ENCODE data around the gene TMUB2.
A peak's percentile ranks its signal among the peaks of the same experiment; 100 is the strongest.

The TMUB2 gene

GRCh38 chr17:44176257-44176656 is 10.5 kb upstream of the TMUB2 start:
- FAIRE-seq (no peak), DNase-seq (ENCODE audit: insufficient read length, low spot score) (no peak)
- TF ChIP-seq POLR2A (IDR thresholded peaks at IDR 0.05; ENCODE audit: low read depth, low read length) (no peak), POLR2AphosphoS5 (IDR thresholded peaks at IDR 0.05; ENCODE audit: low read depth, low read length) (no peak), TAF1 (IDR thresholded peaks at IDR 0.05; ENCODE audit: low read depth, low read length) (no peak), POU2F2 (IDR thresholded peaks at IDR 0.05; ENCODE audit: low read depth, low read length) (no peak), PAX5 (IDR thresholded peaks at IDR 0.05; ENCODE audit: insufficient read depth, low read length, severe bottlenecking) (no peak), SPI1 (IDR thresholded peaks at IDR 0.05; ENCODE audit: low read depth, low read length) (no peak)

- DNase-seq (ENCODE audit: insufficient read length, low spot score), result no peak
- TF ChIP-seq POLR2A (IDR thresholded peaks at IDR 0.05; ENCODE audit: low read depth, low read length), result no peak
- no peak for TF ChIP-seq POLR2AphosphoS5 (IDR thresholded peaks at IDR 0.05; ENCODE audit: low read depth, low read length)
- no peak for TF ChIP-seq TAF1 (IDR thresholded peaks at IDR 0.05; ENCODE audit: low read depth, low read length)
- TF ChIP-seq POU2F2 (IDR thresholded peaks at IDR 0.05; ENCODE audit: low read depth, low read length), result no peak
- no peak for TF ChIP-seq PAX5 (IDR thresholded peaks at IDR 0.05; ENCODE audit: insufficient read depth, low read length, severe bottlenecking)
- no peak for TF ChIP-seq SPI1 (IDR thresholded peaks at IDR 0.05; ENCODE audit: low read depth, low read length)
- no peak for FAIRE-seq
Observed at GRCh38 chr17:44176671-44177501, 9.9 kb upstream of the TMUB2 start.

- DNase-seq (ENCODE audit: insufficient read length, low spot score) (no peak), FAIRE-seq (no peak)
- TF ChIP-seq POU2F2 (IDR thresholded peaks at IDR 0.05; ENCODE audit: low read depth, low read length) (no peak), POLR2AphosphoS5 (IDR thresholded peaks at IDR 0.05; ENCODE audit: low read depth, low read length) (no peak), TAF1 (IDR thresholded peaks at IDR 0.05; ENCODE audit: low read depth, low read length) (no peak)
Observed at GRCh38 chr17:44177640-44178039, 9.1 kb upstream of the TMUB2 start.

GRCh38 chr17:44178133-44178532 is 8.6 kb upstream of the TMUB2 start:
- TF ChIP-seq POU2F2 (IDR thresholded peaks at IDR 0.05; ENCODE audit: low read depth, low read length) (no peak), PAX5 (IDR thresholded peaks at IDR 0.05; ENCODE audit: insufficient read depth, low read length, severe bottlenecking) (no peak), POLR2AphosphoS5 (IDR thresholded peaks at IDR 0.05; ENCODE audit: low read depth, low read length) (no peak), TAF1 (IDR thresholded peaks at IDR 0.05; ENCODE audit: low read depth, low read length) (no peak), POLR2A (IDR thresholded peaks at IDR 0.05; ENCODE audit: low read depth, low read length) (no peak), SPI1 (IDR thresholded peaks at IDR 0.05; ENCODE audit: low read depth, low read length) (no peak)
- no peak for FAIRE-seq
- no peak for DNase-seq (ENCODE audit: insufficient read length, low spot score)

- FAIRE-seq (no peak), DNase-seq (ENCODE audit: insufficient read length, low spot score) (no peak)
- TF ChIP-seq SPI1 (IDR thresholded peaks at IDR 0.05; ENCODE audit: low read depth, low read length) (no peak), POLR2AphosphoS5 (IDR thresholded peaks at IDR 0.05; ENCODE audit: low read depth, low read length) (no peak), POLR2A (IDR thresholded peaks at IDR 0.05; ENCODE audit: low read depth, low read length) (no peak), POU2F2 (IDR thresholded peaks at IDR 0.05; ENCODE audit: low read depth, low read length) (no peak), TAF1 (IDR thresholded peaks at IDR 0.05; ENCODE audit: low read depth, low read length) (no peak), PAX5 (IDR thresholded peaks at IDR 0.05; ENCODE audit: insufficient read depth, low read length, severe bottlenecking) (no peak)
Observed at GRCh38 chr17:44183024-44183423, 3.7 kb upstream of the TMUB2 start.

- TF ChIP-seq TAF1 (IDR thresholded peaks at IDR 0.05; ENCODE audit: low read depth, low read length) (no peak), POLR2AphosphoS5 (IDR thresholded peaks at IDR 0.05; ENCODE audit: low read depth, low read length) (no peak), PAX5 (IDR thresholded peaks at IDR 0.05; ENCODE audit: insufficient read depth, low read length, severe bottlenecking) (no peak), POLR2A (IDR thresholded peaks at IDR 0.05; ENCODE audit: low read depth, low read length) (no peak), POU2F2 (IDR thresholded peaks at IDR 0.05; ENCODE audit: low read depth, low read length) (no peak), SPI1 (IDR thresholded peaks at IDR 0.05; ENCODE audit: low read depth, low read length) (no peak)
- FAIRE-seq, result no peak
- no peak for DNase-seq (ENCODE audit: insufficient read length, low spot score)
Observed at GRCh38 chr17:44184212-44184810, 2.5 kb upstream of the TMUB2 start.

- TF ChIP-seq POLR2A (IDR thresholded peaks at IDR 0.05; ENCODE audit: low read depth, low read length) (peak; percentile 24; the same call in 1 of the 2 replicates), POLR2AphosphoS5 (IDR thresholded peaks at IDR 0.05; ENCODE audit: low read depth, low read length) (no peak; the same call in 1 of the 2 replicates), PAX5 (IDR thresholded peaks at IDR 0.05; ENCODE audit: insufficient read depth, low read length, severe bottlenecking) (no peak), TAF1 (IDR thresholded peaks at IDR 0.05; ENCODE audit: low read depth, low read length) (no peak), POU2F2 (IDR thresholded peaks at IDR 0.05; ENCODE audit: low read depth, low read length) (no peak), SPI1 (IDR thresholded peaks at IDR 0.05; ENCODE audit: low read depth, low read length) (no peak)
- DNase-seq (ENCODE audit: insufficient read length, low spot score), result peak; percentile 77
- peak; percentile 55 for FAIRE-seq
Observed at GRCh38 chr17:44187131-44187899, 543 bp downstream of the TMUB2 start.

- FAIRE-seq, result no peak
- TF ChIP-seq POU2F2 (IDR thresholded peaks at IDR 0.05; ENCODE audit: low read depth, low read length) (no peak), TAF1 (IDR thresholded peaks at IDR 0.05; ENCODE audit: low read depth, low read length) (no peak), POLR2AphosphoS5 (IDR thresholded peaks at IDR 0.05; ENCODE audit: low read depth, low read length) (no peak), POLR2A (IDR thresholded peaks at IDR 0.05; ENCODE audit: low read depth, low read length) (no peak; the same call in 1 of the 2 replicates), SPI1 (IDR thresholded peaks at IDR 0.05; ENCODE audit: low read depth, low read length) (no peak), PAX5 (IDR thresholded peaks at IDR 0.05; ENCODE audit: insufficient read depth, low read length, severe bottlenecking) (no peak)
- DNase-seq (ENCODE audit: insufficient read length, low spot score), result no peak
Observed at GRCh38 chr17:44188576-44189403, 2.0 kb downstream of the TMUB2 start.

Measured in GM12891 (cell line).